Measurements from ENCODE around the gene OR4D1.

Gene OR4D1

GRCh38 chr17:58166682-58167081, 18.5 kb downstream of the OR4D1 start, which contains the start of gene OR4D2:
Gene OR4D2 (plus strand): TSS chr17:58166982. CDS start chr17:58169656, 2,674 bp downstream.
- Histone ChIP-seq H3K79me2 (ENCODE audit: insufficient read depth, low read length) (no peaks in the 10 kb centered on the region), H4K20me1 (ENCODE audit: low read depth, low read length) (no peaks in the 10 kb centered on the region), H3K9me3 (ENCODE audit: insufficient read depth, low read length) (no peaks in the 10 kb centered on the region), H2AFZ (ENCODE audit: low read depth, low read length, severe bottlenecking) (no peak within 1 kb of the TSS), H3K9ac (ENCODE audit: low read length) (no peak within 1 kb of the TSS), H3K27ac (ENCODE audit: low read depth, low read length) (no peak within 1 kb of the TSS), H3K4me2 (ENCODE audit: low read depth, low read length, poor library complexity, severe bottlenecking) (no peak within 1 kb of the TSS), H3K4me3 (ENCODE audit: insufficient read depth, low read length, poor library complexity, severe bottlenecking) (no peak within 1 kb of the TSS), H3K36me3 (ENCODE audit: low read length) (no peaks in the 10 kb centered on the region), H3K9me2 (replicated peaks; ENCODE audit: insufficient read depth, low read length) (no peaks in the 10 kb centered on the region), H3F3A (ENCODE audit: insufficient read depth) (no peaks in the 10 kb centered on the region), H3K27me3 (ENCODE audit: low read length) (no peaks in the 10 kb centered on the region)
- TF ChIP-seq CTCF (IDR thresholded peaks at IDR 0.05; ENCODE audit: insufficient read depth, low read length, poor library complexity, severe bottlenecking), result no peak
- TF ChIP-seq EZH2phosphoT487 (conservative IDR thresholded peaks at IDR 0.05; ENCODE audit: low read length), result no peak

GRCh38 chr17:58170622-58171021, 22.4 kb downstream of the OR4D1 start:
- no peak overlapping the region for H3K4me3 ChIP-seq (ENCODE audit: insufficient read depth, low read length, poor library complexity, severe bottlenecking)
- no peaks in the 10 kb centered on the region for H3K9me2 ChIP-seq (replicated peaks; ENCODE audit: insufficient read depth, low read length)
- H2AFZ ChIP-seq (ENCODE audit: low read depth, low read length, severe bottlenecking), result no peak overlapping the region
- H3K36me3 ChIP-seq (ENCODE audit: low read length), result no peaks in the 10 kb centered on the region
- no peaks in the 10 kb centered on the region for H4K20me1 ChIP-seq (ENCODE audit: low read depth, low read length)
- H3K79me2 ChIP-seq (ENCODE audit: insufficient read depth, low read length), result no peaks in the 10 kb centered on the region
- no peaks in the 10 kb centered on the region for H3K27me3 ChIP-seq (ENCODE audit: low read length)
- no peaks in the 10 kb centered on the region for H3K9me3 ChIP-seq (ENCODE audit: insufficient read depth, low read length)
- H3K4me2 ChIP-seq (ENCODE audit: low read depth, low read length, poor library complexity, severe bottlenecking), result no peak overlapping the region
- H3F3A ChIP-seq (ENCODE audit: insufficient read depth), result no peaks in the 10 kb centered on the region
- TF ChIP-seq CTCF (IDR thresholded peaks at IDR 0.05; ENCODE audit: insufficient read depth, low read length, poor library complexity, severe bottlenecking) (no peak), EZH2phosphoT487 (conservative IDR thresholded peaks at IDR 0.05; ENCODE audit: low read length) (no peak)
- H3K27ac ChIP-seq (ENCODE audit: low read depth, low read length), result no peak overlapping the region
- H3K9ac ChIP-seq (ENCODE audit: low read length), result no peak overlapping the region

GRCh38 chr17:58172369-58173071, 24.3 kb downstream of the OR4D1 start:
- Histone ChIP-seq H3F3A (ENCODE audit: insufficient read depth) (no peaks in the 10 kb centered on the region), H3K9me3 (ENCODE audit: insufficient read depth, low read length) (no peaks in the 10 kb centered on the region), H2AFZ (ENCODE audit: low read depth, low read length, severe bottlenecking) (no peak overlapping the region), H3K27me3 (ENCODE audit: low read length) (no peaks in the 10 kb centered on the region), H3K27ac (ENCODE audit: low read depth, low read length) (no peak overlapping the region), H3K9me2 (replicated peaks; ENCODE audit: insufficient read depth, low read length) (no peaks in the 10 kb centered on the region), H3K4me3 (ENCODE audit: insufficient read depth, low read length, poor library complexity, severe bottlenecking) (no peak overlapping the region), H4K20me1 (ENCODE audit: low read depth, low read length) (no peaks in the 10 kb centered on the region), H3K9ac (ENCODE audit: low read length) (no peak overlapping the region), H3K4me2 (ENCODE audit: low read depth, low read length, poor library complexity, severe bottlenecking) (no peak overlapping the region), H3K36me3 (ENCODE audit: low read length) (no peaks in the 10 kb centered on the region), H3K79me2 (ENCODE audit: insufficient read depth, low read length) (no peaks in the 10 kb centered on the region)
- TF ChIP-seq CTCF (IDR thresholded peaks at IDR 0.05; ENCODE audit: insufficient read depth, low read length, poor library complexity, severe bottlenecking), result peak; percentile 72
- no peak for TF ChIP-seq EZH2phosphoT487 (conservative IDR thresholded peaks at IDR 0.05; ENCODE audit: low read length)
